Endothelial cell of umbilical vein (primary cell): ENCODE results near the gene PANX2. TPM values are rescaled to one million over a fixed set of nuclear protein-coding genes. Genes with fewer than 3 reads are reported as not detected.

Experiments
- BruUV-seq: library from RNA; stranded (reverse); fragments of 400-500 nt; replicated peaks from 2 replicates; lab custom pipeline; 2021; lab: Mats Ljungman, UMichigan
- CTCF ChIA-PET: fragments of 300-600, 350-600 bp; sonication (Branson Sonifier 250); formaldehyde crosslinking; loops from one replicate; lab custom pipeline; 2021; ENCODE audit warnings: antibody characterized with exemption, inconsistent platforms; lab: Charles Lee
- POLR2A ChIA-PET: fragments of 300-600, 350-600 bp; sonication (Branson Sonifier 250); formaldehyde crosslinking; loops from one replicate; lab custom pipeline; 2021; ENCODE audit warnings: antibody characterized with exemption, inconsistent platforms; lab: Charles Lee
- DNase-seq: peaks from one replicate; pipeline ENCODE4 v3.0.0-alpha.2; 2011; ENCODE audit warnings: low read depth, low spot score
- FAIRE-seq: peaks from 2 replicates; lab custom pipeline; 2011; peaks lifted over from hg19 to GRCh38; lab: Jason Lieb, UNC
- H2AFZ ChIP-seq: 2 replicates; pipeline ENCODE4 v1.6.0; 2012; ENCODE audit warnings: low read depth, low read length, control low read depth, inconsistent platforms
- H3K27ac ChIP-seq: 2 replicates; pipeline ENCODE4 v1.5.1; 2011; ENCODE audit warnings: low read depth, mild to moderate bottlenecking, control low read depth, low read length, moderate library complexity; ENCODE audit not compliant: insufficient read depth
- H3K27me3 ChIP-seq, 2 experiments: 2 replicates each; pipeline versions ENCODE4 v1.6.0 to v1.6.1; 2011; ENCODE audit warnings: low read length in 2 of 2, mixed read lengths in 1 of 2; ENCODE audit not compliant: control insufficient read depth in 2 of 2, insufficient read depth in 2 of 2
- H3K36me3 ChIP-seq, 2 experiments: 2 replicates in 1 of 2; 3 replicates in 1 of 2; pipeline ENCODE4 v1.5.1; 2011; ENCODE audit warnings: low read length in 2 of 2, mild to moderate bottlenecking in 1 of 2, moderate library complexity in 1 of 2; ENCODE audit not compliant: control insufficient read depth in 2 of 2, insufficient read depth in 2 of 2; ENCODE audit errors: extremely low read depth in 1 of 2
- H3K4me1 ChIP-seq: 3 replicates; pipeline ENCODE4 v1.5.1; 2011; ENCODE audit warnings: mild to moderate bottlenecking, low read length; ENCODE audit not compliant: control insufficient read depth, insufficient read depth; ENCODE audit errors: extremely low read depth
- H3K4me2 ChIP-seq: 2 replicates; pipeline ENCODE4 v1.6.1; 2011; ENCODE audit warnings: low read length, control low read depth, mixed read lengths; ENCODE audit not compliant: insufficient read depth
- H3K4me3 ChIP-seq, 3 experiments: fragments of 200-600 bp in 1 of 3; sonication (generic), shearing (Covaris generic) in 1 of 3; replicated peaks in 1 of 3; 2 replicates each; pipeline ENCODE4 v1.5.1; 2011 to 2016; ENCODE audit warnings: control low read depth in 3 of 3, low read length in 3 of 3, mild to moderate bottlenecking in 2 of 3, inconsistent platforms in 1 of 3, low read depth in 1 of 3, moderate library complexity in 1 of 3; ENCODE audit not compliant: insufficient read depth in 1 of 3
- H3K79me2 ChIP-seq: 2 replicates; pipeline ENCODE4 v1.6.0; 2012; ENCODE audit warnings: low read length, inconsistent platforms; ENCODE audit not compliant: control insufficient read depth, insufficient read depth
- H3K9ac ChIP-seq: replicated peaks from 2 replicates; pipeline ENCODE3; 2011; ENCODE audit warnings: low read length, control low read depth; ENCODE audit not compliant: insufficient read depth; ENCODE audit errors: extremely low read depth
- H3K9me1 ChIP-seq: replicated peaks from 3 replicates; pipeline ENCODE4 v1.6.0; 2011; ENCODE audit warnings: mild to moderate bottlenecking, low read length; ENCODE audit not compliant: control insufficient read depth, insufficient read depth; ENCODE audit errors: extremely low read depth
- H3K9me3 ChIP-seq: replicated peaks from 2 replicates; pipeline ENCODE4 v1.5.1; 2012; ENCODE audit warnings: low read length, inconsistent platforms; ENCODE audit not compliant: control insufficient read depth, insufficient read depth
- H4K20me1 ChIP-seq: replicated peaks from 2 replicates; pipeline ENCODE3; 2011; ENCODE audit warnings: mild to moderate bottlenecking, low read length; ENCODE audit not compliant: control insufficient read depth, insufficient read depth; ENCODE audit errors: extremely low read depth
- CTCF ChIP-seq, 2 donors: IDR thresholded peaks; 1 replicate in 1 of 2; 2 replicates in 1 of 2; pipeline ENCODE4 v1.5.1; 2011; ENCODE audit warnings: low read length in 2 of 2, mild to moderate bottlenecking in 2 of 2, moderate library complexity in 2 of 2, control low read depth in 1 of 2, inconsistent platforms in 1 of 2, low read depth in 1 of 2; ENCODE audit not compliant: insufficient read depth in 1 of 2; ENCODE audit errors: extremely low read depth in 1 of 2
- EZH2 ChIP-seq: IDR thresholded peaks from 2 replicates; pipeline ENCODE4 v1.6.1; 2012; ENCODE audit warnings: borderline replicate concordance, low read depth, mild to moderate bottlenecking, moderate library complexity, low read length, inconsistent platforms; ENCODE audit not compliant: severe bottlenecking
- FOS ChIP-seq: IDR thresholded peaks from 2 replicates; pipeline ENCODE4 v1.6.1; 2011; ENCODE audit warnings: mild to moderate bottlenecking, low read length, moderate library complexity, borderline replicate concordance; ENCODE audit not compliant: insufficient read depth
- GATA2 ChIP-seq: IDR thresholded peaks from 2 replicates; pipeline ENCODE4 v1.7.0; 2011; ENCODE audit warnings: low read depth, mild to moderate bottlenecking, moderate library complexity, mixed read lengths, low read length; ENCODE audit not compliant: insufficient read length, insufficient read depth
- JUN ChIP-seq: IDR thresholded peaks from 2 replicates; pipeline ENCODE4 v1.6.1; 2011; ENCODE audit warnings: borderline replicate concordance, low read depth; ENCODE audit not compliant: insufficient read length, insufficient read depth
- MAX ChIP-seq: IDR thresholded peaks from 2 replicates; pipeline ENCODE4 v1.6.1; 2011; ENCODE audit not compliant: insufficient read depth, insufficient read length
- MYC ChIP-seq: IDR thresholded peaks from one replicate; pipeline ENCODE4 v1.6.1; 2011; ENCODE audit warnings: mild to moderate bottlenecking, low read depth, low read length
- POLR2A ChIP-seq: IDR thresholded peaks from 2 replicates; pipeline ENCODE4 v1.6.1; 2012; ENCODE audit warnings: low read depth, mild to moderate bottlenecking, control low read depth, low read length
- POLR2AphosphoS5 ChIP-seq: IDR thresholded peaks from 2 replicates; pipeline ENCODE4 v1.6.1; 2012; ENCODE audit warnings: low read depth, mild to moderate bottlenecking, control low read depth, low read length, moderate library complexity; ENCODE audit not compliant: insufficient read depth
- dilution Hi-C: fragments of 300-500 bp; cut with MboI; formaldehyde crosslinking; loops from one replicate; pipeline ENCODE4 v1.15.0; 2019; ENCODE audit warnings: low sequenced_read_pairs; ENCODE audit not compliant: extremely low pct_ligation_motif_present
- intact Hi-C: fragments of 100-400 bp; cut with micrococcal nuclease; formaldehyde crosslinking; loops from one replicate; pipeline ENCODE4 v1.10.0; 2022
- polyA plus RNA-seq, 4 experiments: library from polyadenylated mRNA; depleted of rRNA in 3 of 4; stranded (reverse) in 3 of 4; unstranded in 1 of 4; fragments of >200 nt; gene quantifications; 2 replicates each; pipeline versions ENCODE4 v1.2.1 to v1.2.3, GENCODE V29; 2011 to 2012; ENCODE audit warnings: missing spikeins in 1 of 4
- total RNA-seq: library from RNA; stranded (reverse); gene quantifications from 2 replicates; pipeline ENCODE4 v1.2.3, GENCODE V29; 2021

The PANX2 gene
- total and polyA plus RNA-seq, 2 donors (not counting 3 experiments of a cell fraction or from before 2014, with no cell fraction given): 2.5 to 5.1 TPM

GRCh38 chr22:50150161-50151129 is 20.1 kb upstream of the PANX2 start:
- Histone ChIP-seq H3K9ac (no peak overlapping the region), H3K79me2 (no peaks in the 10 kb centered on the region), H3K27ac (no peak overlapping the region), H2AFZ (no peak overlapping the region), H3K27me3 (no peaks in the 10 kb centered on the region), H3K4me1 (no peaks in the 10 kb centered on the region), H3K9me1 (no peaks in the 10 kb centered on the region), H3K36me3 (peaks cover 11 to 48% of the 10 kb centered on the region in 2 experiments), H3K4me3 (no peak overlapping the region), H3K4me2 (no peak overlapping the region), H4K20me1 (no peaks in the 10 kb centered on the region), H3K9me3 (no peaks in the 10 kb centered on the region)
- DNase-seq (no peak), FAIRE-seq (no peak)
- dilution Hi-C loops: no loop called here
- BruUV-seq: no TSS peak
- ChIA-PET CTCF (interaction anchor here (0.8 to 2.3 kb wide), 2 partner anchors 40 kb away, joined by 3 to 19 read pairs; no protein-coding TSS in a partner anchor), POLR2A (no interaction called here)
- TF ChIP-seq CTCF (IDR thresholded peaks at IDR 0.05; ENCODE audit: extremely low read depth in 1 of 2, insufficient read depth in 1 of 2, low read depth in 1 of 2, low read length in 2 of 2) (no peak), GATA2 (no peak), MYC (no peak), FOS (no peak), POLR2A (no peak), JUN (no peak), EZH2 (no peak), MAX (no peak), POLR2AphosphoS5 (no peak)
- intact Hi-C loops: no loop called here
